HepG2 (cell line): ENCODE measurements around the gene TCTN2. TPM values are rescaled to one million over a fixed set of nuclear protein-coding genes. Genes with fewer than 3 reads are reported as not detected.

Source experiments
- ATAC-seq: fragments of 200-7000 bp; cut with Tn5 transposase; 3 replicates; pipeline ENCODE4 v1.9.1; 2020; ENCODE audit warnings: mild to moderate bottlenecking, moderate library complexity
- BruUV-seq: library from RNA; stranded (reverse); fragments of 400-500 nt; replicated peaks from 2 replicates; lab custom pipeline; 2021; lab: Mats Ljungman, UMichigan
- CTCF ChIA-PET: fragments of 300-600 bp; formaldehyde crosslinking; extraction: SDS; loops from one replicate; lab custom pipeline; 2021; ENCODE audit warnings: low total read pairs, inconsistent platforms, low intra/inter-chr PET ratio; lab: Yijun Ruan, JAX
- POLR2A ChIA-PET: fragments of 350-600 bp; sonication (Branson Sonifier 250); formaldehyde crosslinking; loops from one replicate; lab custom pipeline; 2020; ENCODE audit warnings: antibody characterized with exemption, inconsistent platforms; lab: Yijun Ruan, JAX
- DNase-seq: peaks from one replicate; pipeline ENCODE4 v3.0.0-alpha.2; 2015; ENCODE audit warnings: low spot score
- FAIRE-seq: peaks from 3 replicates; lab custom pipeline; 2011; peaks lifted over from hg19 to GRCh38; lab: Jason Lieb, UNC
- H2AFZ ChIP-seq: one replicate; pipeline ENCODE4 v1.6.1; 2011; ENCODE audit warnings: low read length, inconsistent platforms
- H3K27ac ChIP-seq: fragments of 300-600 bp; 3 replicates; pipeline ENCODE4 v1.8.0; 2011; ENCODE audit warnings: mixed run types, mild to moderate bottlenecking, mixed read lengths, low read length, inconsistent platforms; ENCODE audit not compliant: insufficient read depth; ENCODE audit errors: extremely low read length
- H3K27me3 ChIP-seq, 2 experiments: fragments of 200-600 bp in 1 of 2; 2 replicates in 1 of 2; 3 replicates in 1 of 2; pipeline versions ENCODE4 v1.6.0 to v1.8.0; 2011; ENCODE audit warnings: low read length in 2 of 2, mild to moderate bottlenecking in 2 of 2, moderate library complexity in 2 of 2, inconsistent platforms in 1 of 2; ENCODE audit not compliant: insufficient read depth in 2 of 2, control insufficient read depth in 1 of 2
- H3K36me3 ChIP-seq, 2 experiments: fragments of 200-600 bp in 1 of 2; replicated peaks in 1 of 2; 2 replicates in 1 of 2; 3 replicates in 1 of 2; pipeline versions ENCODE4 v1.5.1 to v1.8.0; 2011; ENCODE audit warnings: low read length in 2 of 2, inconsistent platforms in 1 of 2; ENCODE audit not compliant: insufficient read depth in 2 of 2, control insufficient read depth in 1 of 2
- H3K4me1 ChIP-seq: 2 replicates; pipeline ENCODE4 v1.5.1; 2012; ENCODE audit warnings: low read length, inconsistent platforms; ENCODE audit not compliant: insufficient read depth
- H3K4me2 ChIP-seq: 2 replicates; pipeline ENCODE4 v1.6.0; 2011; ENCODE audit warnings: low read depth, low read length, inconsistent platforms
- H3K4me3 ChIP-seq, 3 experiments: fragments of 200-600 bp in 1 of 3; sonication (generic), shearing (Covaris generic) in 1 of 3; replicated peaks in 1 of 3; 2 replicates each; pipeline ENCODE4 v1.5.1; 2011 to 2016; ENCODE audit warnings: low read length in 3 of 3, inconsistent platforms in 2 of 3, low read depth in 2 of 3, mild to moderate bottlenecking in 2 of 3, control low read depth in 1 of 3, mixed read lengths in 1 of 3; ENCODE audit not compliant: insufficient read depth in 1 of 3
- H3K79me2 ChIP-seq: one replicate; pipeline ENCODE4 v1.6.1; 2011; ENCODE audit warnings: low read length, inconsistent platforms; ENCODE audit not compliant: insufficient read depth
- H3K9ac ChIP-seq: 2 replicates; pipeline ENCODE4 v1.6.0; 2011; ENCODE audit warnings: mild to moderate bottlenecking, low read depth, low read length, inconsistent platforms; ENCODE audit not compliant: insufficient read depth
- H3K9me3 ChIP-seq: 2 replicates; pipeline ENCODE4 v1.5.1; 2012; ENCODE audit warnings: mild to moderate bottlenecking, low read length
- H4K20me1 ChIP-seq: 2 replicates; pipeline ENCODE4 v1.6.0; 2011; ENCODE audit warnings: inconsistent platforms, mild to moderate bottlenecking, low read length, moderate library complexity; ENCODE audit not compliant: insufficient read depth
- CHCHD3 ChIP-seq: sonication (generic); formaldehyde crosslinking; IDR thresholded peaks from 2 replicates; pipeline ENCODE4 v1.8.0; 2022; ENCODE audit warnings: mild to moderate bottlenecking, missing genetic modification reagents, moderate library complexity
- DNMT1 ChIP-seq: sonication (generic); formaldehyde crosslinking; IDR thresholded peaks from 2 replicates; pipeline ENCODE4 v1.5.1; 2020; ENCODE audit warnings: mild to moderate bottlenecking, missing genetic modification reagents
- EEA1 ChIP-seq: sonication (generic); formaldehyde crosslinking; IDR thresholded peaks from 2 replicates; pipeline ENCODE4 v1.5.1; 2020; ENCODE audit warnings: mild to moderate bottlenecking, missing genetic modification reagents, borderline replicate concordance
- ESRRA ChIP-seq: sonication (generic); formaldehyde crosslinking; IDR thresholded peaks from 2 replicates; pipeline ENCODE4 v1.5.1; 2020; ENCODE audit warnings: mild to moderate bottlenecking, low read depth, missing genetic modification reagents
- GLI4 ChIP-seq: sonication (generic); formaldehyde crosslinking; IDR thresholded peaks from 2 replicates; pipeline ENCODE4 v1.5.1; 2020; ENCODE audit warnings: missing genetic modification reagents, mild to moderate bottlenecking, moderate library complexity, borderline replicate concordance
- RXRB ChIP-seq: IDR thresholded peaks from 2 replicates; pipeline ENCODE4 v1.6.1; 2016; ENCODE audit warnings: borderline replicate concordance, missing genetic modification reagents, missing compliant biosample characterization
- SP5 ChIP-seq: IDR thresholded peaks from 2 replicates; pipeline ENCODE4 v1.6.1; 2016; ENCODE audit warnings: low read depth, borderline replicate concordance
- XRCC5 ChIP-seq: fragments of 200-400 bp; formaldehyde crosslinking; optimal IDR thresholded peaks from 2 replicates; pipeline ENCODE3; 2017; ENCODE audit warnings: mild to moderate bottlenecking, low read length
- ZBTB8A ChIP-seq: sonication (generic); formaldehyde crosslinking; IDR thresholded peaks from 2 replicates; pipeline ENCODE4 v1.4.0; 2020; ENCODE audit warnings: mild to moderate bottlenecking, low read depth, missing genetic modification reagents, borderline replicate concordance
- ZNF136 ChIP-seq: sonication (generic); formaldehyde crosslinking; IDR thresholded peaks from 2 replicates; pipeline ENCODE4 v1.8.1; 2022; ENCODE audit warnings: low read depth, mild to moderate bottlenecking, moderate library complexity, missing genetic modification reagents
- ZNF20 ChIP-seq: sonication (generic); formaldehyde crosslinking; IDR thresholded peaks from 2 replicates; pipeline ENCODE4 v1.4.0; 2020; ENCODE audit warnings: mild to moderate bottlenecking, moderate library complexity, missing genetic modification reagents
- ZNF652 ChIP-seq: IDR thresholded peaks from 2 replicates; pipeline ENCODE4 v1.6.1; 2016; ENCODE audit warnings: low read depth, borderline replicate concordance
- ZNF879 ChIP-seq: sonication (generic); formaldehyde crosslinking; IDR thresholded peaks from 2 replicates; pipeline ENCODE4 v1.8.1; 2023; ENCODE audit warnings: missing genetic modification reagents
- WGBS: methylation state at CpG from one replicate; pipeline ENCODE4 v1.1.6; 2017; ENCODE audit warnings: low lambda C conversion rate; 5-methylcytosine and 5-hydroxymethylcytosine counted together
- in situ Hi-C: cut with HindIII; loops from 2 replicates; pipeline ENCODE4 v1.10.0; 2017; ENCODE audit warnings: low pct_unique_long_range_greater_than_20kb; ENCODE audit not compliant: extremely low pct_ligation_motif_present
- intact Hi-C: fragments of 100-400 bp; cut with micrococcal nuclease; formaldehyde crosslinking; loops from one replicate; pipeline ENCODE4 v1.10.0; 2022; ENCODE audit not compliant: unreplicated experiment
- polyA plus RNA-seq, 8 experiments: library from polyadenylated mRNA; depleted of rRNA in 3 of 8; stranded (reverse) in 7 of 8; unstranded in 1 of 8; fragments of >200 nt; fragmentation: Illumina TruSeq in 4 of 8; extraction: Trizol in 4 of 8; gene quantifications; 2 replicates each; pipeline versions ENCODE4 v1.2.1 to v1.2.3, GENCODE V29; 2011 to 2016; ENCODE audit warnings: low read depth in 4 of 8, missing spikeins in 1 of 8, mixed read lengths in 1 of 8; ENCODE audit not compliant: insufficient read depth in 1 of 8
- total RNA-seq, 5 experiments: library from RNA; depleted of rRNA; stranded (reverse); fragments of >200 nt; fragmentation: Illumina TruSeq; extraction: Trizol; gene quantifications; 2 replicates each; pipeline ENCODE4 v1.2.3, GENCODE V29; 2016; ENCODE audit warnings: low read depth in 1 of 5
- TF ChIP-seq, protein P1 (sequence below): sonication (generic); formaldehyde crosslinking; IDR thresholded peaks from 2 replicates; pipeline ENCODE4 v1.4.0; 2020; ENCODE audit warnings: missing genetic modification reagents
- TF ChIP-seq, protein P2 (sequence below): sonication (generic); formaldehyde crosslinking; conservative IDR thresholded peaks from 2 replicates; pipeline ENCODE4 v1.8.0; 2022; ENCODE audit warnings: missing genetic modification reagents
- TF ChIP-seq, protein P3 (sequence below): sonication (generic); formaldehyde crosslinking; IDR thresholded peaks from 2 replicates; pipeline ENCODE4 v1.8.1; 2023; ENCODE audit warnings: mild to moderate bottlenecking, missing genetic modification reagents
- TF ChIP-seq, protein P4 (sequence below): sonication (generic); formaldehyde crosslinking; IDR thresholded peaks from 2 replicates; pipeline ENCODE4 v1.4.0; 2020; ENCODE audit warnings: missing genetic modification reagents, borderline replicate concordance

Gene TCTN2
- total and polyA plus RNA-seq, 2 of the 13 experiments (the other 11 are each of a cell fraction or from before 2014, with no cell fraction given): 5.0 to 8.1 TPM

DNA sequence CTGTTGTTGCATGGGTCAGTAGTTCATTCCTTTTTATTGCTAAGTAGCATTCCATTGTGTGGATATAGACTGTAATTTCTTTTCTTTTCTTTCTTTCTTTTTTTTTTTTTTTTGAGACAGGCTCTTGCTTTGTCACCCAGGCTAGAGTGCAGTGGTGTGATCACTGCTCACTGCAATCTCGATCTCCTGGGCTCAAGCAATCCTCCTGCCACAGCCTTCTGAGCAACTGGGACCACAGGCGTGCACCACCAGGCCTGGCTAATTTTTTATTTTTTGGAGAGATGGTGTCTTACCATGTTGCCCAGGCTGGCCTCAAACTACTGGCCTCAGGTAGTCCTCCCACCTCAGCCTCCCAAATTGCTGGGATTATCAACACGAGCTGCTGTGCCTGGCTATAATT lies 46.4 kb downstream of the TCTN2 start (continued):
- TF ChIP-seq, protein P1, sequence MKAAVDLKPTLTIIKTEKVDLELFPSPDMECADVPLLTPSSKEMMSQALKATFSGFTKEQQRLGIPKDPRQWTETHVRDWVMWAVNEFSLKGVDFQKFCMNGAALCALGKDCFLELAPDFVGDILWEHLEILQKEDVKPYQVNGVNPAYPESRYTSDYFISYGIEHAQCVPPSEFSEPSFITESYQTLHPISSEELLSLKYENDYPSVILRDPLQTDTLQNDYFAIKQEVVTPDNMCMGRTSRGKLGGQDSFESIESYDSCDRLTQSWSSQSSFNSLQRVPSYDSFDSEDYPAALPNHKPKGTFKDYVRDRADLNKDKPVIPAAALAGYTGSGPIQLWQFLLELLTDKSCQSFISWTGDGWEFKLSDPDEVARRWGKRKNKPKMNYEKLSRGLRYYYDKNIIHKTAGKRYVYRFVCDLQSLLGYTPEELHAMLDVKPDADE (CRISPR knock-in tag): no peak
- TF ChIP-seq DNMT1 (no peak), CHCHD3 (CRISPR knock-in tag) (no peak)

DNA sequence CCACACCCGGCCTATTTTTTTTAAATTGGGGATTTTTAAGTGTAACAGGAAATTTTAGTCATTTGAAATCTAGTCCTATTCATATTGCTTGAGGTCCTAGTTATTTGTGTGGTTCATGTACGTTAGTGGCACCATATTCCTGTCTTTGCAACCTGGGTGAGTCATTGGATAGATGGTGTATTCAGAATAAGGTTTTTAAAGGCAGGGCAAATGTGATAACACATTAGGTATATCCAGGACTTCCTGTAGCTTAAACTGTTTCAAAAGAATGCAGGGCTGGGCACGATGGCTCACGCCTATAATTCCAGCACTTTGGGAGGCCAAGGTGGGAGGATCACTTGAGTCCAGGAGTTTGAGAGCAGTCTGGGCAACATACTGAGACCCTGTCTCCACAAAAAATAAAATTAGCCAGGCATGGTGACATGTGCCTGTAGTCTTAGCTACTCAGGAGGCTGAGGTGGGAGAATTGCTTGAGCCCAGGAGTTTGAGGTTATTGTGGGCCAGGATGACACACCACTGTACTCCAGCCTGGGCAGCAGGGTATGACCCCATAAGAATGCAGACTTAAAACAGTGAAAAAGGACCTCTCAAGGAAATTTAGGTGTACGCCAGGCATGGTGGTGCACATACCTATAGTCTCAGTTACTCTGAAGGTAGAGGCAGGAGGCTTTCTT lies 49.4 kb downstream of the TCTN2 start:
- Histone ChIP-seq H3K9me3 (no peaks in the 10 kb centered on the region), H3K27me3 (no peaks in the 10 kb centered on the region), H3K4me2 (no peak overlapping the region), H4K20me1 (no peaks in the 10 kb centered on the region), H3K27ac (no peak overlapping the region), H2AFZ (no peak overlapping the region), H3K9ac (no peak overlapping the region), H3K4me1 (no peaks in the 10 kb centered on the region), H3K4me3 (no peak overlapping the region), H3K36me3 (peaks cover 1 to 22% of the 10 kb centered on the region in 2 experiments; a peak in 4 of 5 replicates), H3K79me2 (no peaks in the 10 kb centered on the region)
- ATAC-seq: no peak
- 97% methylated on average over 5 of the region's 5 CpGs for WGBS
- POLR2A ChIA-PET: interaction anchor here (2.2 kb wide), 1 partner anchor 8 kb away, joined by 6 read pairs; the partner anchor contains the start of gene ATP6V0A2
- in situ Hi-C loops: no loop called here
- intact Hi-C loops: no loop called here
- no TSS peak for BruUV-seq
- no peak for DNase-seq
- no peak for FAIRE-seq
- CTCF ChIA-PET: no interaction called here
- TF ChIP-seq EEA1 (CRISPR knock-in tag): no peak
- TF ChIP-seq RXRB (CRISPR knock-in tag): no peak
- no peak for TF ChIP-seq ZNF136 (CRISPR knock-in tag)
- no peak for TF ChIP-seq XRCC5
- no peak for TF ChIP-seq ESRRA
- no peak for TF ChIP-seq ZBTB8A (CRISPR knock-in tag)
- no peak for TF ChIP-seq ZNF879 (CRISPR knock-in tag)
- TF ChIP-seq, protein P2, sequence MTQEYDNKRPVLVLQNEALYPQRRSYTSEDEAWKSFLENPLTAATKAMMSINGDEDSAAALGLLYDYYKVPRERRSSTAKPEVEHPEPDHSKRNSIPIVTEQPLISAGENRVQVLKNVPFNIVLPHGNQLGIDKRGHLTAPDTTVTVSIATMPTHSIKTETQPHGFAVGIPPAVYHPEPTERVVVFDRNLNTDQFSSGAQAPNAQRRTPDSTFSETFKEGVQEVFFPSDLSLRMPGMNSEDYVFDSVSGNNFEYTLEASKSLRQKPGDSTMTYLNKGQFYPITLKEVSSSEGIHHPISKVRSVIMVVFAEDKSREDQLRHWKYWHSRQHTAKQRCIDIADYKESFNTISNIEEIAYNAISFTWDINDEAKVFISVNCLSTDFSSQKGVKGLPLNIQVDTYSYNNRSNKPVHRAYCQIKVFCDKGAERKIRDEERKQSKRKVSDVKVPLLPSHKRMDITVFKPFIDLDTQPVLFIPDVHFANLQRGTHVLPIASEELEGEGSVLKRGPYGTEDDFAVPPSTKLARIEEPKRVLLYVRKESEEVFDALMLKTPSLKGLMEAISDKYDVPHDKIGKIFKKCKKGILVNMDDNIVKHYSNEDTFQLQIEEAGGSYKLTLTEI (CRISPR knock-in tag): no peak
- no peak for TF ChIP-seq GLI4 (CRISPR knock-in tag)
- TF ChIP-seq ZNF20 (CRISPR knock-in tag): no peak
- no peak for TF ChIP-seq SP5 (CRISPR knock-in tag)
- TF ChIP-seq ZNF652: no peak
- TF ChIP-seq, protein P3, sequence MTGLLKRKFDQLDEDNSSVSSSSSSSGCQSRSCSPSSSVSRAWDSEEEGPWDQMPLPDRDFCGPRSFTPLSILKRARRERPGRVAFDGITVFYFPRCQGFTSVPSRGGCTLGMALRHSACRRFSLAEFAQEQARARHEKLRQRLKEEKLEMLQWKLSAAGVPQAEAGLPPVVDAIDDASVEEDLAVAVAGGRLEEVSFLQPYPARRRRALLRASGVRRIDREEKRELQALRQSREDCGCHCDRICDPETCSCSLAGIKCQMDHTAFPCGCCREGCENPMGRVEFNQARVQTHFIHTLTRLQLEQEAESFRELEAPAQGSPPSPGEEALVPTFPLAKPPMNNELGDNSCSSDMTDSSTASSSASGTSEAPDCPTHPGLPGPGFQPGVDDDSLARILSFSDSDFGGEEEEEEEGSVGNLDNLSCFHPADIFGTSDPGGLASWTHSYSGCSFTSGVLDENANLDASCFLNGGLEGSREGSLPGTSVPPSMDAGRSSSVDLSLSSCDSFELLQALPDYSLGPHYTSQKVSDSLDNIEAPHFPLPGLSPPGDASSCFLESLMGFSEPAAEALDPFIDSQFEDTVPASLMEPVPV: no peak
- TF ChIP-seq, protein P4, sequence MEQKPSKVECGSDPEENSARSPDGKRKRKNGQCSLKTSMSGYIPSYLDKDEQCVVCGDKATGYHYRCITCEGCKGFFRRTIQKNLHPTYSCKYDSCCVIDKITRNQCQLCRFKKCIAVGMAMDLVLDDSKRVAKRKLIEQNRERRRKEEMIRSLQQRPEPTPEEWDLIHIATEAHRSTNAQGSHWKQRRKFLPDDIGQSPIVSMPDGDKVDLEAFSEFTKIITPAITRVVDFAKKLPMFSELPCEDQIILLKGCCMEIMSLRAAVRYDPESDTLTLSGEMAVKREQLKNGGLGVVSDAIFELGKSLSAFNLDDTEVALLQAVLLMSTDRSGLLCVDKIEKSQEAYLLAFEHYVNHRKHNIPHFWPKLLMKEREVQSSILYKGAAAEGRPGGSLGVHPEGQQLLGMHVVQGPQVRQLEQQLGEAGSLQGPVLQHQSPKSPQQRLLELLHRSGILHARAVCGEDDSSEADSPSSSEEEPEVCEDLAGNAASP (CRISPR knock-in tag): no peak
